ENCODE data around the gene NEGR1.

GRCh38 chr1:71781450-71781849 is 500.9 kb downstream of the NEGR1 start:
- TF ChIP-seq, protein P1, sequence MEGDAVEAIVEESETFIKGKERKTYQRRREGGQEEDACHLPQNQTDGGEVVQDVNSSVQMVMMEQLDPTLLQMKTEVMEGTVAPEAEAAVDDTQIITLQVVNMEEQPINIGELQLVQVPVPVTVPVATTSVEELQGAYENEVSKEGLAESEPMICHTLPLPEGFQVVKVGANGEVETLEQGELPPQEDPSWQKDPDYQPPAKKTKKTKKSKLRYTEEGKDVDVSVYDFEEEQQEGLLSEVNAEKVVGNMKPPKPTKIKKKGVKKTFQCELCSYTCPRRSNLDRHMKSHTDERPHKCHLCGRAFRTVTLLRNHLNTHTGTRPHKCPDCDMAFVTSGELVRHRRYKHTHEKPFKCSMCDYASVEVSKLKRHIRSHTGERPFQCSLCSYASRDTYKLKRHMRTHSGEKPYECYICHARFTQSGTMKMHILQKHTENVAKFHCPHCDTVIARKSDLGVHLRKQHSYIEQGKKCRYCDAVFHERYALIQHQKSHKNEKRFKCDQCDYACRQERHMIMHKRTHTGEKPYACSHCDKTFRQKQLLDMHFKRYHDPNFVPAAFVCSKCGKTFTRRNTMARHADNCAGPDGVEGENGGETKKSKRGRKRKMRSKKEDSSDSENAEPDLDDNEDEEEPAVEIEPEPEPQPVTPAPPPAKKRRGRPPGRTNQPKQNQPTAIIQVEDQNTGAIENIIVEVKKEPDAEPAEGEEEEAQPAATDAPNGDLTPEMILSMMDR (IDR thresholded peaks at IDR 0.05): no peak
- TF ChIP-seq POLR2A (IDR thresholded peaks at IDR 0.05) (no peak), EP300 (IDR thresholded peaks at IDR 0.05; ENCODE audit: low read depth) (no peak)

Measured in transverse colon (tissue), 3 donors.